Measurements from ENCODE around the gene APH1B. TPM values are rescaled to one million over a fixed set of nuclear protein-coding genes. Genes with fewer than 3 reads are reported as not detected.
A peak's percentile ranks its signal among the peaks of the same experiment; 100 is the strongest.
"Not testable (repeated sequence)": the region's sequence is repeated elsewhere in the genome, so short reads cannot be mapped to it uniquely, and the experiment has no call there.

The APH1B gene
- total RNA-seq, result 1 to 10 TPM; 1.9 to 4.2 (median 3.7) TPM

GRCh38 chr15:63277038-63277892, at the start of gene APH1B:
TSS of gene APH1B (plus strand) at chr15:63277605. CDS start at chr15:63277624, 19 bp downstream.
- H3K27me3 Mint-ChIP-seq (ENCODE audit: low read depth), result no peaks in the 10 kb centered on the region
- no peaks in the 10 kb centered on the region for H3K36me3 Mint-ChIP-seq (ENCODE audit: insufficient read depth)
- DNase-seq (peak; percentile 71), ATAC-seq (peak; percentile 82)
- peaks cover 34% of the 10 kb centered on the region for H3K4me1 Mint-ChIP-seq (ENCODE audit: low read depth)
- H3K9me3 Mint-ChIP-seq, result no peaks in the 10 kb centered on the region
- peak within 1 kb of the TSS; percentile 85 for H3K4me3 Mint-ChIP-seq

DNA sequence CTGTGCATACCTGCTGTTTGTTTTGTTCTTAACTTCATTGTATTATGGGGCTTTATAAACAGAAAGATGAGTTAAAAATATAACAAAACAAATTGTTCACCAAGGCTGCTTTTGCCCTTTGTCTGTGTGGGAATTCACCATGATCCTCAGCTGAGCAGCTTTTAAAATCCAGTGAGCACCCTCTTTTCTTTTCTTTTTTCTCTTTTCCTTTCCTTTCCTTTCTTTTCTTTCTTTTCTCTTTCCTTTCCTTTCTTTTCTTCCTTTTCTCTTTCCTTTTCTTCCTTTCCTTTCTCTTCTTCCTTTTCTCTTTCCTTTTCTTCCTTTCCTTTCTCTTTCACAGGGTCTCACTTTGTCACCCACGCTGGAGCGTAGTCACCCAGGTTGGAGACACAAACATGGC, 49.7 kb upstream of the APH1B start:
- peak overlapping the region; percentile 27 for H3K4me3 Mint-ChIP-seq
- DNase-seq (no peak), ATAC-seq (no peak)
- H3K36me3 Mint-ChIP-seq (ENCODE audit: insufficient read depth), result peaks cover 34% of the 10 kb centered on the region
- peaks cover 73% of the 10 kb centered on the region for H3K4me1 Mint-ChIP-seq (ENCODE audit: low read depth)
- no peaks in the 10 kb centered on the region for H3K9me3 Mint-ChIP-seq
- no peaks in the 10 kb centered on the region for H3K27me3 Mint-ChIP-seq (ENCODE audit: low read depth)

GRCh38 chr15:63231206-63231605, 46.2 kb upstream of the APH1B start:
- no peak overlapping the region for H3K4me3 Mint-ChIP-seq
- H3K27me3 Mint-ChIP-seq (ENCODE audit: low read depth), result no peaks in the 10 kb centered on the region
- H3K9me3 Mint-ChIP-seq, result no peaks in the 10 kb centered on the region
- H3K36me3 Mint-ChIP-seq (ENCODE audit: insufficient read depth), result peaks cover 32% of the 10 kb centered on the region
- H3K4me1 Mint-ChIP-seq (ENCODE audit: low read depth), result peaks cover 79% of the 10 kb centered on the region
- ATAC-seq (no peak), DNase-seq (no peak)

GRCh38 chr15:63231706-63232105, 45.7 kb upstream of the APH1B start:
- Mint-ChIP-seq H3K36me3 (ENCODE audit: insufficient read depth) (peaks cover 31% of the 10 kb centered on the region), H3K4me3 (no peak overlapping the region), H3K9me3 (no peaks in the 10 kb centered on the region), H3K4me1 (ENCODE audit: low read depth) (peaks cover 77% of the 10 kb centered on the region), H3K27me3 (ENCODE audit: low read depth) (no peaks in the 10 kb centered on the region)
- DNase-seq, result no peak
- no peak for ATAC-seq

GRCh38 chr15:63232405-63232804, 45.0 kb upstream of the APH1B start:
- Mint-ChIP-seq H3K27me3 (ENCODE audit: low read depth) (no peaks in the 10 kb centered on the region), H3K36me3 (ENCODE audit: insufficient read depth) (peaks cover 34% of the 10 kb centered on the region)
- no peak for DNase-seq

GRCh38 chr15:63232943-63233342, 44.5 kb upstream of the APH1B start:
- Mint-ChIP-seq H3K27me3 (ENCODE audit: low read depth) (no peaks in the 10 kb centered on the region), H3K36me3 (ENCODE audit: insufficient read depth) (peaks cover 33% of the 10 kb centered on the region), H3K4me3 (no peak overlapping the region), H3K9me3 (no peaks in the 10 kb centered on the region), H3K4me1 (ENCODE audit: low read depth) (peaks cover 78% of the 10 kb centered on the region)
- DNase-seq, result no peak
- ATAC-seq, result no peak

More at GRCh38 chr15:63232405-63232804, 45.0 kb upstream of the APH1B start:
- H3K9me3 Mint-ChIP-seq, result no peaks in the 10 kb centered on the region
- no peak overlapping the region for H3K4me3 Mint-ChIP-seq
- no peak for ATAC-seq
- H3K4me1 Mint-ChIP-seq (ENCODE audit: low read depth), result peaks cover 78% of the 10 kb centered on the region

DNA sequence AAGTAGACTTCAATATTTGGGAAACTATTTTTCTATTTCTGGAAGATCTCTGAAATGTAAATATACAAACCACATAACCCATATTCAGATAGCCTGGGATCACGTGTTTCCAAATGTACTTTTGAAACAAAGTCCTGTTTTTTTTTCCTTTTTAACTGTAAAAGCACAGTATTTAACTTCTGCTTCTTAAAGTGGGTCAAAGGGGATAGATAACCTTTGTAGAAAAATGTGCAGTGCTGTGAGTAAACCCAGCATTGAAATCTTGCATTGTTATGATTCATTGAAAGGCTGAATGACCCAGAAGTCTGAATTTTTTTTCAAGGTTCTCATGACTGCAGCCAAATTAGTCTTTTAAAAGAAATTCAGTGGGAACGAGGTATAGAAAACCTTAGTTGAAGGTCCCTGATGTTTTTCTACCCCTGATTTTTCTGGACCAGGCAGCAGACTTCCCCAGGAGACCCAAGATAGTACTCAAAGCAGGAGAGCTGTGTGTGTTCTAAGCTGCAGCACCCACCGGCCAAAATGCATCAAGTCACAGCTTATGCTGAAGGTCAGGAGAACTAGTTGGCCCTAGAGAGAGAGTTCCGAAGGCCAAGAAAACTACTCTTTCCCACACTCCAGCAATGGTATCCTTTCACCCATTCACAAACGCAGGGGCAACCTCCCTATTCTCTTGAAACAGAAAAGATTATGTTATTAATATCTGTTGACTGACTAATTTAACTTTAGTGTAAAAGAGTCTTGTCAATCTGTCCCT, 43.6 kb upstream of the APH1B start:
- DNase-seq (no peak), ATAC-seq (peak; percentile 45 to 46)
- Mint-ChIP-seq H3K27me3 (ENCODE audit: low read depth) (no peaks in the 10 kb centered on the region), H3K4me1 (ENCODE audit: low read depth) (peaks cover 76% of the 10 kb centered on the region), H3K36me3 (ENCODE audit: insufficient read depth) (peaks cover 27% of the 10 kb centered on the region), H3K4me3 (peak overlapping the region; percentile 11), H3K9me3 (no peaks in the 10 kb centered on the region)

DNA sequence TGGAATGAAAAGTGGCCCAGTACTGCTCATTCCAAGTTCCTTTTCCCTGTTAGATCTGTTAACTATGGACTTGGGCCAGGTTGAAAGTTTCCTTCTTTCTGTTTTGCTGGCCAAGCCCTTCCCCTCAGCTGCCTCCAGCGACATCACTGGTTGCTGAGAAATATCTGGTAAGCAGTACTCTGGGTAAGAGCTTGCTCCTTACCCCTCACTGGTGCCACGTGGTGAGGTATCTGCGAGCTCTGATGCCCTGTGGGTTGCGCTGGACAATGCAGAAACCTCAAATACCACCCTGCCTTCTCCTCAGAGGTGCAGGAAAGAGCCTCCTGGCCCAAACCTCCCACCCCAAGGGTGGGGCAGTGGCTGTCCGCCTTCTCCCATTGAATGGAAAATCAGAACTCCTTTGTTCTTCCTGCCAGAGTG, 42.9 kb upstream of the APH1B start:
- Mint-ChIP-seq H3K4me1 (ENCODE audit: low read depth) (peaks cover 75% of the 10 kb centered on the region), H3K36me3 (ENCODE audit: insufficient read depth) (peaks cover 25% of the 10 kb centered on the region), H3K27me3 (ENCODE audit: low read depth) (no peaks in the 10 kb centered on the region), H3K9me3 (no peaks in the 10 kb centered on the region), H3K4me3 (no peak overlapping the region)
- no peak for ATAC-seq
- no peak for DNase-seq

GRCh38 chr15:63236272-63236671, 41.1 kb upstream of the APH1B start:
- H3K9me3 Mint-ChIP-seq, result no peaks in the 10 kb centered on the region
- peaks cover 29% of the 10 kb centered on the region for H3K36me3 Mint-ChIP-seq (ENCODE audit: insufficient read depth)
- no peak for DNase-seq
- peaks cover 70% of the 10 kb centered on the region for H3K4me1 Mint-ChIP-seq (ENCODE audit: low read depth)
- no peak overlapping the region for H3K4me3 Mint-ChIP-seq
- no peaks in the 10 kb centered on the region for H3K27me3 Mint-ChIP-seq (ENCODE audit: low read depth)
- ATAC-seq, result no peak

- H3K27me3 Mint-ChIP-seq (ENCODE audit: low read depth); H3K9me3 Mint-ChIP-seq; DNase-seq; ATAC-seq; H3K4me3 Mint-ChIP-seq: not testable (repeated sequence)
- Mint-ChIP-seq H3K4me1 (ENCODE audit: low read depth) (peaks cover 67% of the 10 kb centered on the region), H3K36me3 (ENCODE audit: insufficient read depth) (peaks cover 33% of the 10 kb centered on the region)
Observed at GRCh38 chr15:63237086-63237485, 40.3 kb upstream of the APH1B start.

- ATAC-seq, result no peak
- peaks cover 38% of the 10 kb centered on the region for H3K36me3 Mint-ChIP-seq (ENCODE audit: insufficient read depth)
- no peak for DNase-seq
- no peaks in the 10 kb centered on the region for H3K27me3 Mint-ChIP-seq (ENCODE audit: low read depth)
- H3K4me3 Mint-ChIP-seq, result no peak overlapping the region
- peaks cover 65% of the 10 kb centered on the region for H3K4me1 Mint-ChIP-seq (ENCODE audit: low read depth)
- H3K9me3 Mint-ChIP-seq, result no peaks in the 10 kb centered on the region
Observed at GRCh38 chr15:63238171-63238570, 39.2 kb upstream of the APH1B start.

GRCh38 chr15:63238796-63239195, 38.6 kb upstream of the APH1B start:
- no peaks in the 10 kb centered on the region for H3K27me3 Mint-ChIP-seq (ENCODE audit: low read depth)
- no peaks in the 10 kb centered on the region for H3K9me3 Mint-ChIP-seq
- ATAC-seq, result peak; percentile 66 to 75
- H3K36me3 Mint-ChIP-seq (ENCODE audit: insufficient read depth), result peaks cover 45% of the 10 kb centered on the region
- H3K4me1 Mint-ChIP-seq (ENCODE audit: low read depth), result peaks cover 65% of the 10 kb centered on the region
- no peak for DNase-seq
- H3K4me3 Mint-ChIP-seq, result no peak overlapping the region

DNA sequence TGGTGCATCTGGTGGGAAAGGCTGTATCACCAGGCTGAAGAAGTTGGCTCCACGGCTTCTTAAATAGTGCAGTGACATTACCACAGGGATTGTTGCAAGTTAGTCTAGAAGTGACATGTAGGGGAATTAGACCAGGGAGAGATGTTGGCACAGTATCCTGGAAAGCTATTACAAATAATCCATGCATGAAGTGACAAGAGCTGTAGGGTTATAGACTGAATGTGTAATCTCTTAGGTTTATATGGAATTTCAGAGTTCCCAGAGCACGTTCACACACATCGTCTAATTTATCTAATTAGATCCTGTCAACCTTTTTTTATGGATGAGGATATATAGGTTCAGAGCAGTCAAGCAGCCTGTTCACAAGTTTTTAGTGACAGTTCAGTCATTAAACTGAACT, 37.3 kb upstream of the APH1B start:
- H3K9me3 Mint-ChIP-seq, result no peaks in the 10 kb centered on the region
- peaks cover 48% of the 10 kb centered on the region for H3K36me3 Mint-ChIP-seq (ENCODE audit: insufficient read depth)
- peaks cover 65% of the 10 kb centered on the region for H3K4me1 Mint-ChIP-seq (ENCODE audit: low read depth)
- no peak for DNase-seq
- H3K27me3 Mint-ChIP-seq (ENCODE audit: low read depth), result no peaks in the 10 kb centered on the region
- ATAC-seq, result no peak
- H3K4me3 Mint-ChIP-seq, result no peak overlapping the region

DNA sequence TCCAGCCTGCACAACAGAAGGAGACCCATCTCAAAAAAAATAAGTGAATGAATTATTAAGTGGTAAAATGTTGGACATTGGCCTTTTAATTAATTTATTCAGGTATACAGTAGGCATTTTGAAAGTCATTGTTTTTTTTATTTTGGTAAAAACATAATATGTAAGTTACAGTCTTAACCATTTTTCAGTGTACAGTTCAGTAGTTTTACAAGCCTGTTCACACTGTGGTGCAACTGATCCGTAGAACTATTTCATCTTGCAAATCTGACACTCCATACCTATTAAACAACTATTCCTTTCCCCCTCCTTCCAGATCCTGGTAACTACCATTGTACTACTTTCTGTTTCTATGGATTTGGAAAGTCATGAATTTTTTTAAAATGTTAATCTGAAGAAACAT, 36.1 kb upstream of the APH1B start:
- H3K4me1 Mint-ChIP-seq (ENCODE audit: low read depth), result peaks cover 65% of the 10 kb centered on the region
- H3K36me3 Mint-ChIP-seq (ENCODE audit: insufficient read depth), result peaks cover 52% of the 10 kb centered on the region

DNA sequence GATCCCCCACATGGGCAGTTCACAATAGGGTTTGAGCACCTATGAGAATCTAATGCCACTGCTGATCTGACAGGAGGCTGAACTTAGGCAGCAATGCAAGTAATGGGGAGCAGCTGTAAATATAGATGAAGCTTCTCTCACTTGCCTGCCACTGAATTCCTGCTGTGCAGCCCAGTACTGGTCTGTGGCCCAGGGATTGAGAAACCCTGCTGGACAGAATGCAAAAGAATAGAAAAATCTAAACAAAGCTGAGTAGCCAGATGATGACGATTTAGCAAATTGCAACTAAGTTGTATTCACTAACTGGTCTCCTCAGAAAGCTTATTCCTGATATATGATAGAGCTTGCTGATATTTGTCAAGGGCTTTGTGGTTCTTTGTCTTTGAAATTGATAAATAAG, 34.3 kb upstream of the APH1B start:
- H3K4me1 Mint-ChIP-seq (ENCODE audit: low read depth), result peaks cover 62% of the 10 kb centered on the region
- ATAC-seq, result no peak

More for the DNA sequence above, 36.1 kb upstream of the APH1B start:
- Mint-ChIP-seq H3K4me3 (no peak overlapping the region), H3K27me3 (ENCODE audit: low read depth) (no peaks in the 10 kb centered on the region), H3K9me3 (no peaks in the 10 kb centered on the region)
- DNase-seq (no peak), ATAC-seq (no peak)

More for the DNA sequence above, 34.3 kb upstream of the APH1B start:
- Mint-ChIP-seq H3K27me3 (ENCODE audit: low read depth) (no peaks in the 10 kb centered on the region), H3K36me3 (ENCODE audit: insufficient read depth) (peaks cover 52% of the 10 kb centered on the region), H3K4me3 (no peak overlapping the region), H3K9me3 (no peaks in the 10 kb centered on the region)
- no peak for DNase-seq
